Activated CD4-positive, alpha-beta T cell treated with anti-CD3 and anti-CD28 coated beads, Interleukin-2, amount 50 U/mL, for 48 hours (primary cell): ENCODE results near the gene ACER2.
A peak's percentile ranks its signal among the peaks of the same experiment; 100 is the strongest.

Experiments
- DNase-seq, 2 experiments: peaks; one replicate each; pipeline ENCODE4 v3.0.0-alpha.2; 2020

Gene ACER2

DNA sequence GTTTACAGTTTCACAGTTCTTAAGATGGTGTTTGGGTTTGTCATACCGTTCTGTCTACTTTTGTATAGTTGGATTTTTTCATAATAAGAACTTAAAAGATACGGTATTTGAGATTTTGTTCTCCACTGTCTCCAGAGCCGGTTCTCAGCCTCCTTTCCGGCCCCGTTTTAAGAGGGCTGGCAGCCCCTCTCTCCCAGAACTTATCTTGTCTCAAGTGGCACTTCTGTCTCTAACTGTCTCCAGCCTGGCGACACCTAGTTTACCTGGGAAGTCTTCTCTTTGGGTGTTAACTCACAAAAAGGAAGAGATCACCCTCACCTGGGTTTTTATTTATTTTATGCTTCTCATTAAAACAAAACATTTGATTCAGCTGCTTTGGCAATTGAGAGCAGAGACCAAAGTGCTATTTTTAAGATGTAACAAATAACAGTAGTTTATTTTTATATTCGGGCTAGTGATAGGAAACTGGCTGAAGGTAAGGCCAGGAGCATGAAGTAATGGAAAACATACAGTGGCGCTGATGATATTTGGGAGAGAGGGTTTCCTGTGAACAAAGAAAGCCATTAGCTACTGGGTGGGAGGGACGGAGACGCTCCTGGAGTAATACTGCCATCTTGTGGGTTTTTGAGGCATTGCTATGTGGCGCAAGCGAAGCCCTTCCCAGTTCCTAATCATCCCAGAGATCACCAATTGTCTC, 48.3 kb downstream of the ACER2 start:
- peak; percentile 45 to 60 for DNase-seq

DNA sequence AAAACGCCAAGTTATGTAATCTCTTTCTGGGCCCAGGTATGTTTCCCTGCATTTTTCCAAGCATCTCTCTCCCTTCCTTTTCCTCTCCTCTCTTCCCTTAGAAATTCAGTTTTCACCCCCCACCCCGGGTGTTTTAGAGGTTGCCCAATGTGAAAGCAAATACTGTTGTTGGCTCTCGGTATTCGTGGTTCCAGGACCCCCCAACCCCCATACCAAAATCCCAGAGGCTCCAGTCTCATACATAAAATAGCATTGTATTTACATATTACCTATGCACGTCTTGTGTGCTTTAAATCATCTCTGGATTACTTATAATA, 48.8 kb downstream of the ACER2 start:
- no peak for DNase-seq

GRCh38 chr9:19460243-19460642, 51.4 kb downstream of the ACER2 start:
- DNase-seq: no peak

- DNase-seq: no peak
Measured at GRCh38 chr9:19461135-19461534, 52.3 kb downstream of the ACER2 start.

DNA sequence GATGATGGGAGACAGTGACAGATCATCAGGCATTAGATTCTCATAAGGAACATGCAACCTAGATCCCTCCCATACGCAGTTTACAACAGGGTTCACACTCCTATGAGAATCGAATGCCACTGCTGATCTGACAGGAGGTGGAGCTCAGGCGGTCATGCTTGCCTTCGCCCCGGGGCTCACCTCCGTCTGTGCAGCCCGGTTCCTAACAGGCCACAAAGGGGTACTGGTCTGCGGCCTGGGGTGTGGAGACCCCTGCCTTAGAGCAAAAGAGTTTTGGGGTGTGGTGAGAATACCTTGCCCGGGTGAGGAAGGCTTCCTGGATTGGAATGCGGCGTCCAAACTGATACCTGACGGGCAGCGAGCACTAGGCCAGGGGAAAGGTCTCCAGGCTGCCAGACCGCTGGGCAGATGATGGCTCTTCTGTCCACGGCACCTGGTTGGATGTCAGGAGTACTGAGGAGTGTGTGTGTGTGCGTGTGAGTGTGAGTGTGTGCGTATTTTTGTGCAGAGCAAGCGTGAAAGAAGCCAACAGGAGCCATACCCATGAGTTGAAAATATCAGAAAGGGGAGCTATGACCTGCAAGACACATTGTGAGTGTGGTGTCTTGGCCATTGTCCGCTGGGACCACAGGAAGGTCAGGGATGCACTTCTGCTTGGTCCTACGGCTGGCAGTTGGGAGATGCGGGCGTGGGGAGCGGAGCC, 55.4 kb downstream of the ACER2 start:
- DNase-seq: no peak

DNA sequence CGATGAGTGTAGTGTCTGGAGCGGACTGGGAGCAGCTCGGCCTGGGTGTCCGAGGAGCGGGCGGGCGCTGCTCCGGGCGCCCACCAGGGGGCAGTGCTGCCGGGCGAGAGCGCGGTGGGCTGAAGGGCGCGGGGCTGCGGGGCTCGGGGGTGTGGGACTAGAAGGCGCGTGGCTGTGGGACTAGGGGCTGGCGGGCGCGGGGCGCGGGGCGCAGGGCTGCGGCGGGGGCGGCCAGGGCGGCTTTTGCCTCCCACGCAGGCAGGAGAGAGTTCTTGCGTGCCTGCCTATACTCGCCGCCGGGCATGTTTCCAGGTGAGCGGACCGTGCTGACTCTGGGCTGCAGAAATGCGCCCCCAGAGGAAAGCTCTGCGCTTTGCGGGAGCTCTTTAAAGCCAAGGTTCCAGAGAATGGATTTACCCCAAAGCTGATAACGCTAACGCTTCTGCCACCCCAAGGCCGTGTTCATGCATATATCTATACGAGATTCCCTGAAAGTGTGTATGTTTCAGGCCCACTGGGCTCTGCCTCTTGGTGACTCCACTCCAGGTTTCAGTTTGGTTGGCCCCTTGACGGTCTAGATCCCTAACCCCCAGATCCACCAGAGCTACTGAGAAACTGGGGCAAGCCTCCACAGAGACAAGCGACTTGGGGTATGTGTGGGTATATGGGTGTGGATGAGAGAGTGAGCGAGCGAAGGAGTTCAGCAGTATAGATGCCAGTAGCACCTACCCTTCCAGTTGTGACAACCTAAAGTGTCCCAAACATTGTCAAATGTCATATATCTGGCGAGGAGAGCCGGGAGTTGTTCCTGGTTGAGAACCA, 56.2 kb downstream of the ACER2 start:
- peak; percentile 66 to 72 for DNase-seq

GRCh38 chr9:19465586-19466279, 56.9 kb downstream of the ACER2 start:
- no peak for DNase-seq

DNA sequence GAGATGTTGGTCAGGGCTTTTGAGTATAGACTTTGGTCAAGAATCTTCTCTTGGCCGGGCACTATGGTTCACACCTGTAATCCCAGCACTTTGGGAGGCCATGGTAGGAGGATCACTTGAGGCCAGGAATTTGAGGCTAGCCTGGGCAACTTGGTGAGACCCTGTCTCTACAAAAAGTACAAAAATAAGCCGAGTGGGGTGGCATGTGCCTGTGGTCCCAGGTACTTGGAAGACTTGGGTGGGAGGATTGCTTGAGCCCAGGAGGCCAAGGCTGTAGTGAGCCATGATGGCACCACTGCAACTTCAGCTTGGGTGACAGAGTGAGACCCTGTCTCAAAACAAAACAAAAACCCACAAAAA, 57.5 kb downstream of the ACER2 start:
- no peak for DNase-seq

GRCh38 chr9:19469271-19469670, 60.5 kb downstream of the ACER2 start:
- DNase-seq: no peak

DNA sequence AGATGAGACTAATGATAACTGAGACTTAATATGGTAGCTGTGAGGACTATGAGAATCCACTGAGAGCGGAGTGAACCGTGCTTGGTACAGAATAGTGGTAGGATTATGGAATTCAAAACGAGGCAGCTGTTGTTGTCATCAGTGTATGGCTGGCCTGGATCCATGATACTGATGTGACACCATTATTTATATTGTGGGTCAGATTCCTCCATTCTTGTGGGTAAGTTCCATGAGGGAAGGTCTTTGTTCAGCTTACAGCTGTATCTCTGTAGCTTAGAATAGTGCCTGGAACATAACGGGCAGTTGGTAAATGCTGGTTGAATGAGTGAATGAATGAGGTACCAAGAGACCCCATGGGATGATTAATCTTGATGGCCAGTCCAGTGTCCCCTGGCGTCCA, 61.8 kb downstream of the ACER2 start:
- DNase-seq: no peak

- no peak for DNase-seq
Measured at GRCh38 chr9:19470981-19471650, 62.3 kb downstream of the ACER2 start.

DNA sequence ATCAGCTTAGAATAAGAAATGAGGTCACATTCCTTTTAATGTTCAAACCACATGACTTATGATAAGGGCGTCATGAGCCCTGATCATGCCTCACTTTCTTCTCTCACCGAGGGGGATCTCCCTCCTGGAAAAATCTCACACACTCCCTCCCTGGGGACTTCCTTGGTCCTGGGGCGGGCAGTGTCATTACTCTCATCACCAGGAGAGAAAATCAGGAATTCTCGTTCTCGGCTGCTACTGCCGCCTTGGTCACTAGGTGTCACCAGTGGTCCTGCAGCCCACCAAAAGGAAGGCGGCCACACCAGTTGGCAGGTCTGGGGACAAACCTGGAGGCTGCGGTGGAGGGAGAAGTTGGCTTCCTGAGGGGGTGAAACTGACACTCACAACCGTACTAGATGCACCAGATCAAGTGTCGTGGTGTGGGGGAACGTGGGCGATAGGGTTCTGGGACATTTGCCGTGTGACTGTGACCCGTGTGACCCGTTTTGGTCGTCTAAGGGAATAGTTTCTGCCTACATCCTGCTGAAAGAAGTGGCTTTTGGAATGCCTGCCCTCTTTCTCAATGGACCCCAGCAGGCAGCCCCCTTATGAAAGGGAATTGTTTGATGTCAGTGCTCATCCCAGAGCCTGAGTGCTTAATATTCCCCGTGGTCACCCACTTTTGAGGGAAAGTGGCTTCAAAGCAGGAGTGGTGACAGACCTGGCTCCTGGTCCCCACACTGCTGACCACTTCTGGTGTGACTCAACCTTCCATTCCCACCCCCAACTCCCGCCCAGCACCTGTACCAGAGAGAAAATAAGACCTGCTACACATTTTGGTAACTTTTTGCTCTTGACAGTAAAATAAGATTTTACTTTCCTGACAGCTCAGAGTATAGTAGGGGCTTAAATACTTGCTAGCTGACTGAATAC, 63.2 kb downstream of the ACER2 start:
- peak; percentile 67 to 74 for DNase-seq

GRCh38 chr9:19473605-19474004, 64.8 kb downstream of the ACER2 start:
- DNase-seq: no peak

GRCh38 chr9:19479874-19480273, 71.1 kb downstream of the ACER2 start:
- DNase-seq: no peak

DNA sequence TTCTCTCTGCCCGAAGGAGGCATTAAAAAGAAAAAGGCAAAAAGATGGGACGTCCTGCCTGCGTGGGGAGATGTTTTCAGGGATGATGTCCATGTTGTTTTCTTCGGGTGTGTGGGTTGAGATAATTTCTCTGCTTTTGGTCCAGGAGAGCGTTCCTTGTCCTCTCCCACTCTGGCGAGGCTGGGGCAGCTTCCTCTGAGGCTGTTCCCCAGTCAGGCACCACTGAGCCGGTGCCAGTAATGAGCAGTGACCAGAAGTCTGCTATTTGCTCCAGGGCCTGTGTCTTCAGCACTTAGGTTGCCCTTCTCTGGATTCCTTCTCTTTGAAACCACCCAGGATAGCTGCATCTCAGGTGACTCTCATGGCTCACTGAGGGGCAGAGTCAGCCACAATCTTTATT, 71.5 kb downstream of the ACER2 start:
- DNase-seq: no peak

- DNase-seq: no peak
Measured at GRCh38 chr9:19481121-19481870, 72.5 kb downstream of the ACER2 start.

DNA sequence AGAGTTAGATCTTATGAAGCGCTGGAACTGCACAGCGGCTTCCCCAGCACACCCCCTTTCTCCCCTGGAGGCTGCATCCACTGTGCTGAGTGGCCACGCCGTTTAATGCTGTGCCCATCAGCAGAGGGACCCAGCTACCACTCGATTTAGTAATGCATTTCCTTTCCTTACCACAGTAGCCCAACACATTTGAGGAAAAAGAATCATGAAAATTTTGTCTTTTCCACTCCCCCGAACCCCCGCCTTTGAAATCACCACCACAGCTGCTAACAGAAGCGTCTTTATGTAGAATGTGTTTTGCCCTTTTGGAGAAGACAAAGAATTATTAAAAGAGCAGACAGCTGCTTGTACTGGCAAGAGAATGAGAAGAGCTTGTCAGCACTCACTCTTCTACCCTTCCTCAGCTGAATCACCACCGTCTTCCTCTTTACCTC, 73.2 kb downstream of the ACER2 start:
- no peak for DNase-seq

DNA sequence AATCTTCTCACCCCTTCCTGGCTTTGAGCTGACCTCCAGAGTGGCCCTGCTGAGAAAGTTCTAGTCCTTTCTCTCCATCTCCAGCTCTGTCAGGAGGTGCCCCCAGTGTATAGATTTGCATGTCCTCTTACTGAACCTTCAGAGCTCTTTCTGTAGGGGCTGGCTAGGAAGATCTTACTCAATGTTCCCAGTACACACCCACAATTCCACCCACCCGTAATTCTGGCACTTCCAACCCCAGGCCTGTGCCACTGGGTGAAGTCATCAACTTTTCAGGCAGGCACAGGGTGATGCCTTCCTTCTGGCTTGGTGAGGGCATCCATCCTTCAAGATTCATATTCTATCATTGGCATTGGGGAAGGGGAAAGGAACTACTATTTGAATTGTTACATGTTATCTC, 75.9 kb downstream of the ACER2 start:
- DNase-seq: no peak

- DNase-seq: no peak
Measured at GRCh38 chr9:19485193-19485592, 76.4 kb downstream of the ACER2 start.

DNA sequence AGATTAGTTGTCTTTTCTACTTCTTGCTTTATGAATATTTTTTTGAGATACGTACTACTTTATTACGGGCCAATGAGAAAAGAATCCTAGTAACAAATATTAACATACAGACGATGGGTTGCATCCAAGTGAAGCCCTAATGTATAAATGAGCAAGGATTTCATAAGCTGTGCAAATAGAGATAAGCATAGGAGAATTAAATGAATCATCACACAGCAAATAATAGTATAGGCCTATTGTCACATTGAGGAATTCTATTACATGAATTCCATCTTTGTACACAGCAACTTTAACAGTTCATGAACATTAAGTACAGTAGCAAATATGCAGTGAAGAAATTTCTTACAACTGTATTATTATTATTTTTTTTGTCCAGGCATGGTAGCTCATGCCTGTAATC, 78.0 kb downstream of the ACER2 start:
- no peak for DNase-seq

GRCh38 chr9:19488721-19489120, 79.9 kb downstream of the ACER2 start:
- no peak for DNase-seq
